Measurements from ENCODE around the gene IMPA2.

The IMPA2 gene

GRCh38 chr18:12046046-12046750 is 64.9 kb downstream of the IMPA2 start:
- in situ Hi-C loops (cut with HindIII; ENCODE audit: low sequenced_read_pairs): no loop called here

GRCh38 chr18:12046751-12047335 is 65.5 kb downstream of the IMPA2 start:
- in situ Hi-C loops (cut with HindIII; ENCODE audit: low sequenced_read_pairs): no loop called here

- in situ Hi-C loops (cut with HindIII; ENCODE audit: low sequenced_read_pairs): no loop called here
These were observed 66.9 kb downstream of the IMPA2 start for GRCh38 chr18:12048010-12048826.

- in situ Hi-C loops (cut with HindIII; ENCODE audit: low sequenced_read_pairs): no loop called here
These were observed 67.5 kb downstream of the IMPA2 start for GRCh38 chr18:12048827-12049175.

- in situ Hi-C loops (cut with HindIII; ENCODE audit: low sequenced_read_pairs): no loop called here
These were observed 68.9 kb downstream of the IMPA2 start for GRCh38 chr18:12049978-12050811.

GRCh38 chr18:12052866-12053265 is 71.6 kb downstream of the IMPA2 start:
- in situ Hi-C loops (cut with HindIII; ENCODE audit: low sequenced_read_pairs): no loop called here

- in situ Hi-C loops (cut with HindIII; ENCODE audit: low sequenced_read_pairs): no loop called here
These were observed 72.0 kb downstream of the IMPA2 start for GRCh38 chr18:12053289-12053688.

- in situ Hi-C loops (cut with HindIII; ENCODE audit: low sequenced_read_pairs): no loop called here
These were observed 75.0 kb downstream of the IMPA2 start for GRCh38 chr18:12056034-12056883.

GRCh38 chr18:12056884-12057402 is 75.6 kb downstream of the IMPA2 start:
- in situ Hi-C loops (cut with HindIII; ENCODE audit: low sequenced_read_pairs): no loop called here

- in situ Hi-C loops (cut with HindIII; ENCODE audit: low sequenced_read_pairs): no loop called here
These were observed 76.2 kb downstream of the IMPA2 start for GRCh38 chr18:12057419-12058039.

- in situ Hi-C loops (cut with HindIII; ENCODE audit: low sequenced_read_pairs): no loop called here
These were observed 78.3 kb downstream of the IMPA2 start for GRCh38 chr18:12059334-12060181.

GRCh38 chr18:12060182-12060870 is 79.0 kb downstream of the IMPA2 start:
- in situ Hi-C loops (cut with HindIII; ENCODE audit: low sequenced_read_pairs): no loop called here

- in situ Hi-C loops (cut with HindIII; ENCODE audit: low sequenced_read_pairs): no loop called here
These were observed 80.4 kb downstream of the IMPA2 start for GRCh38 chr18:12061685-12062084.

GRCh38 chr18:12062974-12063373 is 81.7 kb downstream of the IMPA2 start:
- in situ Hi-C loops (cut with HindIII; ENCODE audit: low sequenced_read_pairs): no loop called here

GRCh38 chr18:12064086-12064763 is 82.9 kb downstream of the IMPA2 start:
- in situ Hi-C loops (cut with HindIII; ENCODE audit: low sequenced_read_pairs): no loop called here

GRCh38 chr18:12065397-12065796 is 84.1 kb downstream of the IMPA2 start:
- in situ Hi-C loops (cut with HindIII; ENCODE audit: low sequenced_read_pairs): no loop called here

GRCh38 chr18:12066910-12067511 is 85.7 kb downstream of the IMPA2 start:
- in situ Hi-C loops (cut with HindIII; ENCODE audit: low sequenced_read_pairs): no loop called here

All from DLD1 (cell line).